Fibroblast of skin of abdomen (primary cell): ENCODE measurements around the gene ARHGAP15.

Experiments used
- DNase-seq: peaks from one replicate; pipeline ENCODE4 v3.0.0-alpha.2; 2013

ARHGAP15 gene

DNA sequence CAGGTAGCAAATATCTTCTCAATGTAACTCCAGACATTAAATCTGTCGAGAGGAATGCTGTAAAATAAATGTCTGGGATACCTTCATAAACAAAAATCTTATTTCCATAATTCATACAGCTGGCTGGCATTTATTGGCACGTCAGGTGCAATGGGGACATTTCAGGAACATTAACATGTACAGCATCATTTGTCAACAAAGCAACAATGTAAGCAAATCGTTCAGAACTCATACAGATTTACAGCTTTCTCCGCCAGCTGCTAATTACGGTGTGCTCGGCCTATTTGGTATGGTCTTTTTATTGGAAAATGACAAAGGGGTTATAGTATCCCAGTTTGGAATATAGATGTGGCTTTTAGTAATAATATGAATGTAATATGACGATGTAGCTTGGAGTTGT is 464.9 kb downstream of the ARHGAP15 start:
- no peak for DNase-seq

DNA sequence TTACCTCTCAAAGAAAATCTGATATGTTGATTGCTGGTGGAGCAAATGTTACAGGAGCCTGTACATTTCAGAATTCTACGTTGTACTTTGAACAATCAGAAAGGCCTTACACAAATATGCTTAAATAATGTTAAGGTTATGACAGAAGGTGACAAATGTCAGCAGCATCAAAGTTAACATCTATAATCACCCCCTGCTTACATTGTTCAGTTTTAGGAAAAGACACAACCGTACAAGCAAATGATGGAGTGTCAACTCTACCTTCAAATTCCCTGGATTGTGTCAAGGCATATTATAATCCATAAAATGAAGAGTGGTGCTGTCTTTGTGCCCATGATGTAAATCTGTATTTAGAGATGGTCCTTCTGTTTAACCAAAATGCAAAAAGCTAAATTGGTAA is 465.5 kb downstream of the ARHGAP15 start:
- DNase-seq: no peak

- peak; percentile 24 for DNase-seq
Measured at GRCh38 chr2:143600116-143600515, 470.9 kb downstream of the ARHGAP15 start.

DNA sequence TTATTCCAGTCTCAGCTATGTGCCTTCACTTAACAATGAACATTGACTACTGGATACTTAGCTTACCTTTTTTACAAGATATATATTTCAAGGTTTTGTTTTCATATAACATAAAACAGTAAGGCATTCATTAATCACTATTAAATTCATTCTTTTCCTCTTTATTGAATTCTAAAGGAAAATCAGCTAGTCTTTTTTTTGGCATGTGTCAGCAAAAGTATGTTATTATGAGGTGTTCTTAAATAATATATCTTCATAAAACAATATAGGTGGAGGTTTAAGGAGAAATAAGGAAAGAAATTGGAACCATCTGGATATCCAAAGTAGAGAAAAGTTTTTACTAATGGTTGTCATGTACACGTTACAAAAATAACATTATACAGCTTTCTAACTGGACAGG is 472.6 kb downstream of the ARHGAP15 start:
- no peak for DNase-seq

DNA sequence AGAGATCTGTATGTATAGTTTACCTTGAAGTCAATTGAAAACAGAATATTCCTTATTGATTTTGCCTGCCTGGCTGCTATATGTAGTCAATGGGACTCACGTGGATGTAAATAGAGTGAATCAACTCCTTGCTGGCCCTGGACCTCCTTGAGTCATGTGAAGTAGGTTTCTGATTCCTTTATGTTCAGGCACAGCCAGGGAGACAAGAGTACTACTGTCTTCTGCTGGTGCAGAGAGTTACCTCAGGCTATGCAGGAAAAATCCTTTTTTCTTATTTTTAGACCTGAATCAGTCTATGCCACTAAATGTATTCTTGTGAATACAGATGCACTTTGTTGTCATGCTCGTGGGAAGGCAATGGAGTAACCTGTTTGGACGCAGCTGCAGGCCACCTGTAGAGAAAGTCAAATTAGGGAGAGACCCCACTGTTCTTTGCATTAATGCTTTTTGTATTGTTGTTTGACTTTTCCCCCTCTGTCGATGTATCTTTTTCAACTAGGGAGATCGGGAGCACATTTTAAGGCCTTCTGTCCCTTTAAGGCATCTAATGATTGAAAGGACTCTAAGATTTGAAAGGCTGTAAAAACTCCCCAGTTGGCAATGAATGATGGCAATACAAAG is 473.9 kb downstream of the ARHGAP15 start:
- no peak for DNase-seq

- no peak for DNase-seq
Measured at GRCh38 chr2:143603846-143604565, 474.8 kb downstream of the ARHGAP15 start.

GRCh38 chr2:143604566-143604959 is 475.3 kb downstream of the ARHGAP15 start:
- DNase-seq: no peak

GRCh38 chr2:143607231-143608062 is 478.2 kb downstream of the ARHGAP15 start:
- peak; percentile 24 for DNase-seq

GRCh38 chr2:143608063-143608423 is 478.8 kb downstream of the ARHGAP15 start:
- DNase-seq: no peak

- DNase-seq: no peak
Measured at GRCh38 chr2:143608758-143609157, 479.5 kb downstream of the ARHGAP15 start.

DNA sequence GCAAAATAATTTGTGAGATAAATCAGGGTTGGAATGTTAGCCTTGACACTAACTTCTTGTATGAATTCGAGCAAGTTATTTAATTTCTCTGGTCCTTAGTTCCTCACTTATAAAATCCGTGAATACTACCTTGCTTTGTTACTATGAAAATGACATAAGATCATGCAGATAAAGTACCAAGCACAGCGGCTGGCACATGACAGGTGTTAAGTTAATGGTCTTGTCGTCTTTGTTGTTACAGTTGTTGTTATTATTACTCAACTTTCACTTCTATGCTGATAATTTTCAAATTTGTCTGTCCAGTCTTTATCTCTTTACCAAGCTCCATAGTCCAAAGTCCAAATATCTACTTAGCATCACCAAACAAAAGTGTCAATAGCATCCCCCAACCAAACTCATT is 482.1 kb downstream of the ARHGAP15 start:
- DNase-seq: no peak

GRCh38 chr2:143615562-143615961 is 486.3 kb downstream of the ARHGAP15 start:
- no peak for DNase-seq

DNA sequence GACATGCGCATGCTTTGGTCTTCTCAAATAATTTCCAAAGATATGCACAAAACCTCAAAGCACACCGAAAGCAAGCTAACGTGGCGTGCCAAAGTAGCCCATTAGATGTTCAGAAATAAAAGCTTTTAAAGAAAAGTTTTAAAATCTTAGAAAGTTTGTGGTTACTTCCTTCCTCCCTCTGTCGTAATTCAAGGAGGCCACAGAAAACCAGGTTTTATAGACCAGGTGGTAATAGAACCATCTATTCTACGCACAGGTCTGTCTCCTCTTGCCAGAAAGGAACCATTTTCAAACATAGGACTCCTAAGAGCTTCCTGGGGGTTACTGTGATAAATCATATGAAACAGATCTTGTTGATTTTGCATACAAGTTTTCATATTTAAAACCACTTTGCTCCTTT is 487.2 kb downstream of the ARHGAP15 start:
- DNase-seq: no peak

GRCh38 chr2:143617803-143618415 is 488.7 kb downstream of the ARHGAP15 start:
- DNase-seq: no peak

- no peak for DNase-seq
Measured at GRCh38 chr2:143622106-143622505, 492.9 kb downstream of the ARHGAP15 start.

GRCh38 chr2:143623231-143623908 is 494.2 kb downstream of the ARHGAP15 start:
- peak; percentile 19 for DNase-seq

DNA sequence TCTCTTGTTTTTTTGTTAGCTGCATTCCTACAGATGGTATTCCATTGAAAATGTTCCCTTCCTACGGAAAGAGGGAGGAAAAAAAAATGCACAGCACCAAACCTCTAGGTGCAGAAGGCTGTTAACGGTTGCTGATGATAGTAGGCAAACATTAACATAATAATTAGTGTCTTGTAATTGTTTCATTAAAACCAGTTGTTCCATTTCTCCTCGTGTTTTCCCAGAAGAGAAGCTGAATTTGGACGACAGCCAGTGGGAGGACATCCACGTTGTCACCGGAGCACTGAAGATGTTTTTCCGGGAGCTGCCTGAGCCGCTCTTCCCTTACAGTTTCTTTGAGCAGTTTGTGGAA is 494.7 kb downstream of the ARHGAP15 start:
- DNase-seq: no peak

- peak; percentile 78 for DNase-seq
Measured at GRCh38 chr2:143629340-143629739, 500.1 kb downstream of the ARHGAP15 start.

DNA sequence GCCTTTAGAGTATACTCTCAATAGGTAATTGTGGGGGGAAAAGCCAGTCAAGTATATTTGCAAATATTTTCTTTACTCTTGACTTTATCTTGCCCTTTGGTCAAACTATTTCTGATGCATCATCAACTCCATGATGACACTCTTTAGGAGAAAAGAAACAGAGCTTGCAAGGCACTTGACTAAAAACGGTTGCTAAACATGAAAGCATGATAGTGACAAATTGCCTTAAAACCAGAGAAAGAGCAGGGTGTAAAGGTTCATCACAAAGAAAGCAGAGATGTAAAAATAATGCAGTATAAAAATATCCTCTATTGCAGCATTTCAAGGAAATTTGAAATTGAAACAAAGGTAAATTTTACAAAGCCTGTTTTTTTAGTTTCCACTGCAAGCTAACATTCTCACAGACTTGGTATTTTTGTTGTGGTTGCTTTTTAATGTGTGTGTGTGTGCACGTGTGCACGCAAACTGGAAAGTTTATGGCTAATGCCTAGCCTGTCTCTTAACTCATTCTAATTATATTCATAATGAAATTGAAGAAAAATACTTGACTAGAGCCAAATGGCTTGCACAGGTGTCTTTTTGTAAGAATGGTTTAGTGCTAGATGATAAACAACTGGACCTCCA is 503.6 kb downstream of the ARHGAP15 start:
- DNase-seq: no peak

DNA sequence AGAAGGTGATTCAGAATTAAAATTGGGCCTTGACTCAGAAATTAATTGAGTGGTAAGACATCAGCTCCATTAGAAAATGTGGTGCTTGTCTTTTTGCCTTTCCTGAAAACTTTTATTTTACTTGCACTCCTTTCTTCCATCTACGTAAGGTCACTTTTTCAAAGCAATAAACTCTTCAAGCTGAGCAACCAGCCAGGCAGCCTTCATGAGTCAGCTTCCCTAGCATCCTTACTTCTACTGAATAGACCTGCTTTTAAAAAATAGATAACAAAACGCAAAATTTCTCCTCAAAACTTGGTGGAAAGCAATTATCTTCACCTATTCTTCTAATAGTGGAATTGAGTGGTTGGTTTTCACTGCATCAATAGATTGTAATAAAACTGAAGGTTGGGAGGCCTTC is 504.2 kb downstream of the ARHGAP15 start:
- peak; percentile 12 for DNase-seq

GRCh38 chr2:143635302-143635701 is 506.1 kb downstream of the ARHGAP15 start:
- DNase-seq: no peak

DNA sequence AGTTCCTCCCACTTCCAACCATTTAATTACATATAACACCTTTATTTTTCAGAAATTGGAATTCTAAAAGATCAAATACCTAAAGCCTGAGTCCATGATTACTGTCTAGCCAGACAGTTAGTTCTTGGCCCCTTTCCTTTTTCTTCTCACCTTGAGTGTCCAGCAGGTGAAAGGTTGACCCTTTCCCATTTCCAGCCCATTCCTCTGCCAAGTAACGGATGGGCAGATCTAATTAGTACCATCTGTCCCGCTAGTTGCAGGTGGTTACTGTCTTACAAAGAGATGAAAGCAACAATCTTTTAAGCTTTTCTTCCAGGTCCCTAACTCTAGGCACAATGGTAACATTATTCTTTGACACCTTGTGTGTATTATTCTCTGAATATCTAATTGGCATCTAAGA is 506.7 kb downstream of the ARHGAP15 start:
- DNase-seq: no peak
